ENCODE measurements around the gene TP53TG3F. TPM values are rescaled to one million over a fixed set of nuclear protein-coding genes. Genes with fewer than 3 reads are reported as not detected.

Gene TP53TG3F
- not detected in 2 replicates for total RNA-seq

GRCh38 chr16:33459312-33459711 lies at the start of gene TP53TG3F:
Gene TP53TG3F (plus strand): TSS chr16:33459612. CDS start chr16:33459680, 68 bp downstream.

Other genes starting within 250 kb of the TP53TG3F start
- not detected in 2 replicates for gene TP53TG3E, start 155.3 kb upstream of the TP53TG3F start, total RNA-seq
- gene TP53TG3B, start 98.8 kb upstream of the TP53TG3F start, total RNA-seq = not detected in 2 replicates

All from endothelial cell of coronary artery (primary cell).